Spleen (tissue), 11 donors: ENCODE results near the gene ZC3H7A. TPM values are rescaled to one million over a fixed set of nuclear protein-coding genes. Genes with fewer than 3 reads are reported as not detected.

ENCODE experiments used
- DNase-seq: peaks from one replicate; pipeline ENCODE4 v3.0.0-alpha.2; 2020
- H3K27ac ChIP-seq, 8 donors: fragments of 200-600 bp; sonication (generic) in 7 of 8; 1 replicate in 4 of 8; 2 replicates in 4 of 8; pipeline versions ENCODE4 v1.5.0 to v1.8.0; 2016 to 2021; ENCODE audit warnings: inconsistent platforms in 4 of 8, mild to moderate bottlenecking in 4 of 8, moderate library complexity in 1 of 8
- H3K27me3 ChIP-seq, 7 donors: fragments of 200-600 bp; sonication (generic) in 6 of 7; replicated peaks in 1 of 7; 1 replicate in 4 of 7; 2 replicates in 3 of 7; pipeline versions ENCODE4 v1.5.0 to v1.8.0; 2016 to 2021; ENCODE audit warnings: inconsistent platforms in 3 of 7, mild to moderate bottlenecking in 1 of 7
- H3K36me3 ChIP-seq, 6 donors: fragments of 200-600 bp; sonication (generic) in 5 of 6; 1 replicate in 4 of 6; 2 replicates in 2 of 6; pipeline versions ENCODE4 v1.5.0 to v1.8.0; 2016 to 2021; ENCODE audit warnings: inconsistent platforms in 2 of 6
- H3K4me1 ChIP-seq, 6 donors: fragments of 200-600 bp; sonication (generic) in 5 of 6; 1 replicate in 3 of 6; 2 replicates in 3 of 6; pipeline versions ENCODE4 v1.5.0 to v1.8.0; 2016 to 2021; ENCODE audit warnings: inconsistent platforms in 3 of 6
- H3K4me3 ChIP-seq, 8 donors: fragments of 200-600 bp; sonication (generic) in 7 of 8; 1 replicate in 4 of 8; 2 replicates in 4 of 8; pipeline versions ENCODE4 v1.5.0 to v1.8.0; 2016 to 2021; ENCODE audit warnings: inconsistent platforms in 4 of 8, mild to moderate bottlenecking in 4 of 8, moderate library complexity in 2 of 8
- H3K9me3 ChIP-seq, 8 donors: fragments of 200-600 bp; sonication (generic) in 7 of 8; 1 replicate in 4 of 8; 2 replicates in 4 of 8; pipeline versions ENCODE4 v1.5.0 to v1.8.0; 2016 to 2021; ENCODE audit warnings: inconsistent platforms in 4 of 8
- CTCF ChIP-seq, 11 experiments: fragments of 200-600 bp in 7 of 11; fragments of 450-650 bp in 4 of 11; sonication (generic) in 4 of 11; IDR thresholded peaks in 8 of 11; conservative IDR thresholded peaks in 3 of 11; 1 replicate in 7 of 11; 2 replicates in 4 of 11; pipeline versions ENCODE4 v1.4.0 to v1.8.0; 2016 to 2021; ENCODE audit warnings: antibody characterized with exemption in 11 of 11, inconsistent platforms in 4 of 11, mild to moderate bottlenecking in 1 of 11
- POLR2A ChIP-seq, 3 donors: fragments of 450-650 bp; IDR thresholded peaks; one replicate each; pipeline ENCODE4 v1.5.1; 2017; ENCODE audit warnings: antibody characterized with exemption in 3 of 3, mild to moderate bottlenecking in 1 of 3
- POLR2AphosphoS5 ChIP-seq, 3 donors: sonication (generic); formaldehyde crosslinking; IDR thresholded peaks; one replicate each; pipeline ENCODE4 v1.5.1; 2017; ENCODE audit warnings: antibody characterized with exemption in 3 of 3
- WGBS, 5 donors: extraction: QIAGEN DNeasy Blood & Tissue Kit in 3 of 5; methylation state at CpG; one replicate each; pipeline versions ENCODE4 v1.1.5 to v1.1.7; 2013 to 2018; 5-methylcytosine and 5-hydroxymethylcytosine counted together
- intact Hi-C: fragments of 100-400 bp; cut with DNase I; formaldehyde crosslinking; loops from one replicate; pipeline ENCODE4 v1.15.0; 2023; ENCODE audit warnings: low total_unique reads
- polyA plus RNA-seq, 3 donors: library from polyadenylated mRNA; stranded (reverse); fragments of 200-250 nt; gene quantifications; one replicate each; pipeline ENCODE4 v1.2.1, GENCODE V29; 2013
- total RNA-seq, 7 donors: library from RNA; depleted of rRNA in 3 of 7; stranded (reverse); fragments of >200 nt in 3 of 7; fragmentation: NEBNext Ultra II Directional in 4 of 7; extraction: Animal tissue kit (Norgen Biotek cat#: 25700) in 4 of 7; gene quantifications; one replicate each; pipeline versions ENCODE4 v1.1.0 to v1.2.1, GENCODE V29; 2016 to 2021
- donor health status: healthy with polysubstance abuse.
- donor health status: DM: no; HTN: no; CAD: no; lungs with moderate emphysema.
- donor health status: DM: no; HTN: no; CAD: no.
- donor health status: Bipolar disorder and iron deficiency.
- donor health status: healthy.
- donor health status: DM: no; HTN: no; CAD: no.
- donor health status: DM: yes; HTN: yes; CAD: no.

Gene ZC3H7A
- total and polyA plus RNA-seq, 10 donors, result 28.7 to 118 (median 80.9) TPM

GRCh38 chr16:11768849-11769248 lies 28.2 kb downstream of the ZC3H7A start:
- Histone ChIP-seq H3K9me3 (no peaks in the 10 kb centered on the region), H3K4me1 (peaks cover 0 to 51% (median 14%) of the 10 kb centered on the region in 6 donors), H3K36me3 (peaks cover 9 to 100% (median 86%) of the 10 kb centered on the region in 6 donors), H3K4me3 (peak overlapping the region in 1 of 8 donors; percentile 10), H3K27me3 (no peaks in the 10 kb centered on the region), H3K27ac (peak overlapping the region; percentile 6 to 78 (median 66))
- 27 to 42% (median 30%) methylated on average over 7 of the region's 7 CpGs for WGBS, 5 donors
- intact Hi-C loops, result no loop called here
- TF ChIP-seq POLR2A (IDR thresholded peaks at IDR 0.05) (no peak), CTCF (IDR thresholded peaks at IDR 0.05 in 8 of 11, conservative IDR thresholded peaks at IDR 0.05 in 3 of 11) (no peak), POLR2AphosphoS5 (IDR thresholded peaks at IDR 0.05) (no peak)
- no peak for DNase-seq

- WGBS, 5 donors, result 90 to 96% (median 94%) methylated on average over 4 of the region's 4 CpGs
Observed at GRCh38 chr16:11762431-11762830, 34.6 kb downstream of the ZC3H7A start.

GRCh38 chr16:11759997-11760396 lies 37.1 kb downstream of the ZC3H7A start:
- no peak for DNase-seq
- WGBS, 5 donors, result 89 to 97% (median 90%) methylated on average over 4 of the region's 4 CpGs
- intact Hi-C loops, result no loop called here

More at GRCh38 chr16:11762431-11762830, 34.6 kb downstream of the ZC3H7A start:
- H3K27ac ChIP-seq, result no peak overlapping the region
- no peaks in the 10 kb centered on the region for H3K9me3 ChIP-seq
- no peak for DNase-seq
- no peak for TF ChIP-seq POLR2A (IDR thresholded peaks at IDR 0.05)
- TF ChIP-seq POLR2AphosphoS5 (IDR thresholded peaks at IDR 0.05), result no peak
- no peak for TF ChIP-seq CTCF (IDR thresholded peaks at IDR 0.05 in 8 of 11, conservative IDR thresholded peaks at IDR 0.05 in 3 of 11)
- no peak overlapping the region for H3K4me3 ChIP-seq
- peaks cover 0 to 38% (median 11%) of the 10 kb centered on the region in 6 donors for H3K4me1 ChIP-seq
- H3K27me3 ChIP-seq, result no peaks in the 10 kb centered on the region
- H3K36me3 ChIP-seq, result peaks cover 0 to 100% (median 78%) of the 10 kb centered on the region in 6 donors
- intact Hi-C loops, result no loop called here

More at GRCh38 chr16:11759997-11760396, 37.1 kb downstream of the ZC3H7A start:
- H3K4me3 ChIP-seq, result no peak overlapping the region
- no peak for TF ChIP-seq POLR2AphosphoS5 (IDR thresholded peaks at IDR 0.05)
- no peak for TF ChIP-seq CTCF (IDR thresholded peaks at IDR 0.05 in 8 of 11, conservative IDR thresholded peaks at IDR 0.05 in 3 of 11)
- TF ChIP-seq POLR2A (IDR thresholded peaks at IDR 0.05), result no peak
- no peaks in the 10 kb centered on the region for H3K27me3 ChIP-seq
- H3K27ac ChIP-seq, result peak overlapping the region in 5 of 8 donors; percentile 3 to 70 (median 17)
- peaks cover 0 to 25% (median 11%) of the 10 kb centered on the region in 6 donors for H3K4me1 ChIP-seq
- H3K9me3 ChIP-seq, result no peaks in the 10 kb centered on the region
- H3K36me3 ChIP-seq, result peaks cover 0 to 100% (median 79%) of the 10 kb centered on the region in 6 donors
